Measurements from ENCODE around the gene CYTH1. TPM values are rescaled to one million over a fixed set of nuclear protein-coding genes. Genes with fewer than 3 reads are reported as not detected.

The CYTH1 gene
- total RNA-seq, 1 experiment from 2014 or later: 29.6 TPM

DNA sequence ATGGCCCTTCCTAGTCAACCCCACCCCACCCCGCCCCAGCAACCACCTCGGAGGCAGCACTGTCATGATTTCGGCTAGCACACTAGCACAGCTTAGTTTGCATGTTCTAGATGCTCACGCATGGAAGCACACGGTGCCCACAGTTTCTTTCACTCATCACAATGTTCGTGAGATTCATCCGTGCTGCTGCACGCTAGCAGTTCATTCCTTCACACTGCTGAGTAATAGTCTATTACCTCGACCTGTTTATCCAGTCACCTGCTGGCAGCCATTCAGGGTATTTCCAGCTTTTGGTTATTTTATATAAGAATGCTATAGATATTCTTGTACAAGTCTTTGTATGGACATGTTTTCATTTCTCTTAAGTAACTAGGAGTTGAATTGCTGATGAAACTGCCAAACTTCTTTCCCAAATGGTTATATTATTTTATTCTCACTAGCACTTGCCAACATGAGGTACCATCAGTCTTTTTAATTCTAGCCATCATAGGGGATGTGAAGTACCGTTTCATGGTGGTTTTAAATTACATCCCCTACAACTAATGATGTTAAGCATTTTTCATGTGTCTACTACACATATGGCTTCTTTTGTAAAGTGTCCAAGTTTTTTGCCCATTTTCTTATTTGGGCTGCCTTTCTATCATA is 75.7 kb downstream of the CYTH1 start:
- H3K4me3 Mint-ChIP-seq (ENCODE audit: unreplicated experiment): no peak overlapping the region
- BruUV-seq (replicated peaks): no TSS peak
- CTCF ChIA-PET: interaction anchor here (2.5 kb wide), 1 partner anchor 209 kb away, joined by 28 read pairs; no protein-coding TSS in a partner anchor

DNA sequence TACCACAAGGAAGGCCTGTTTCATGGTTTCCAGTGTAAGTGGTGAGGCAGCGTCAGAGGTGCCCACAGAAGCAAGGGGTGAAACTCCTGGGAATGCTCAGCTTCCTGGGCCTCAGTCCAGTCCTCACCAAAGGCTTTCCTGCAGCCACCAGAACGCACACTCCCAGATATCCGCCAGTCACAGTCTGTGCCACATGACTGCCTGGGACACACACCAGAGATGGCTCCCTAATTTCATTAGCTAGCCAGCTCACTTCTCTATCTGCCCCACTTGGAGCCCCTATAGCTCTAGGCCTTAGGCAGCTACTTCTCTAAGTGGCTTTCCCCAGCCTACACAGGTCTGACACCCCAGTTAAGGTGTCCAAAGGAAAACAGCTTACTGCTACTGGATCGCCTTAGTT is 77.0 kb downstream of the CYTH1 start:
- CTCF ChIA-PET: no interaction called here
- H3K27me3 Mint-ChIP-seq (ENCODE audit: insufficient read depth, unreplicated experiment): no peaks in the 10 kb centered on the region
- Histone ChIP-seq H3K4me1 (peaks cover 3% of the 10 kb centered on the region; the same call in 1 of the 2 replicates), H3K36me3 (ENCODE audit: control insufficient read depth, insufficient read depth, low read length) (no peaks in the 10 kb centered on the region), H3K27me3 (replicated peaks; ENCODE audit: control insufficient read depth, insufficient read depth, low read length) (no peaks in the 10 kb centered on the region), H3K4me3 (ENCODE audit: low read depth, low read length) (no peak overlapping the region), H3K9me3 (no peaks in the 10 kb centered on the region)
- H3K36me3 Mint-ChIP-seq (ENCODE audit: insufficient read depth, unreplicated experiment): peaks cover 20% of the 10 kb centered on the region
- intact Hi-C loops (cut with micrococcal nuclease; ENCODE audit: unreplicated experiment): loop anchor here (10.0 kb wide), 1 partner anchor 70 kb away; no protein-coding TSS in a partner anchor
- TF ChIP-seq, protein P1, sequence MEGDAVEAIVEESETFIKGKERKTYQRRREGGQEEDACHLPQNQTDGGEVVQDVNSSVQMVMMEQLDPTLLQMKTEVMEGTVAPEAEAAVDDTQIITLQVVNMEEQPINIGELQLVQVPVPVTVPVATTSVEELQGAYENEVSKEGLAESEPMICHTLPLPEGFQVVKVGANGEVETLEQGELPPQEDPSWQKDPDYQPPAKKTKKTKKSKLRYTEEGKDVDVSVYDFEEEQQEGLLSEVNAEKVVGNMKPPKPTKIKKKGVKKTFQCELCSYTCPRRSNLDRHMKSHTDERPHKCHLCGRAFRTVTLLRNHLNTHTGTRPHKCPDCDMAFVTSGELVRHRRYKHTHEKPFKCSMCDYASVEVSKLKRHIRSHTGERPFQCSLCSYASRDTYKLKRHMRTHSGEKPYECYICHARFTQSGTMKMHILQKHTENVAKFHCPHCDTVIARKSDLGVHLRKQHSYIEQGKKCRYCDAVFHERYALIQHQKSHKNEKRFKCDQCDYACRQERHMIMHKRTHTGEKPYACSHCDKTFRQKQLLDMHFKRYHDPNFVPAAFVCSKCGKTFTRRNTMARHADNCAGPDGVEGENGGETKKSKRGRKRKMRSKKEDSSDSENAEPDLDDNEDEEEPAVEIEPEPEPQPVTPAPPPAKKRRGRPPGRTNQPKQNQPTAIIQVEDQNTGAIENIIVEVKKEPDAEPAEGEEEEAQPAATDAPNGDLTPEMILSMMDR (IDR thresholded peaks at IDR 0.05; ENCODE audit: insufficient read depth in 1 of 2, low read depth in 1 of 2, low read length in 1 of 2, severe bottlenecking in 1 of 2, unreplicated experiment in 1 of 2): no peak
- no TSS peak for BruUV-seq (replicated peaks)
- H3K27ac Mint-ChIP-seq (ENCODE audit: unreplicated experiment): no peak overlapping the region
- POLR2A ChIA-PET: no interaction called here
- H3K4me1 Mint-ChIP-seq (ENCODE audit: low read depth, unreplicated experiment): no peaks in the 10 kb centered on the region
- no peak for DNase-seq
- no peak overlapping the region for H3K4me3 Mint-ChIP-seq (ENCODE audit: unreplicated experiment)
- H3K9me3 Mint-ChIP-seq (ENCODE audit: unreplicated experiment): no peaks in the 10 kb centered on the region

More for the DNA sequence above, 75.7 kb downstream of the CYTH1 start:
- no peak for DNase-seq
- TF ChIP-seq, protein P1 (IDR thresholded peaks at IDR 0.05; ENCODE audit: insufficient read depth in 1 of 2, low read depth in 1 of 2, low read length in 1 of 2, severe bottlenecking in 1 of 2, unreplicated experiment in 1 of 2): no peak
- H3K27me3 Mint-ChIP-seq (ENCODE audit: insufficient read depth, unreplicated experiment): no peaks in the 10 kb centered on the region
- POLR2A ChIA-PET: no interaction called here
- no peaks in the 10 kb centered on the region for H3K9me3 Mint-ChIP-seq (ENCODE audit: unreplicated experiment)
- no peak overlapping the region for H3K4me3 ChIP-seq (ENCODE audit: low read depth, low read length)
- intact Hi-C loops (cut with micrococcal nuclease; ENCODE audit: unreplicated experiment): loop anchor here (10.0 kb wide), 1 partner anchor 72 kb away; no protein-coding TSS in a partner anchor
- no peaks in the 10 kb centered on the region for H3K27me3 ChIP-seq (replicated peaks; ENCODE audit: control insufficient read depth, insufficient read depth, low read length)
- H3K36me3 Mint-ChIP-seq (ENCODE audit: insufficient read depth, unreplicated experiment): peaks cover 13% of the 10 kb centered on the region
- peaks cover 3% of the 10 kb centered on the region; the same call in 1 of the 2 replicates for H3K4me1 ChIP-seq
- no peaks in the 10 kb centered on the region for H3K9me3 ChIP-seq
- no peak overlapping the region for H3K27ac Mint-ChIP-seq (ENCODE audit: unreplicated experiment)
- no peaks in the 10 kb centered on the region for H3K36me3 ChIP-seq (ENCODE audit: control insufficient read depth, insufficient read depth, low read length)
- no peaks in the 10 kb centered on the region for H3K4me1 Mint-ChIP-seq (ENCODE audit: low read depth, unreplicated experiment)

DNA sequence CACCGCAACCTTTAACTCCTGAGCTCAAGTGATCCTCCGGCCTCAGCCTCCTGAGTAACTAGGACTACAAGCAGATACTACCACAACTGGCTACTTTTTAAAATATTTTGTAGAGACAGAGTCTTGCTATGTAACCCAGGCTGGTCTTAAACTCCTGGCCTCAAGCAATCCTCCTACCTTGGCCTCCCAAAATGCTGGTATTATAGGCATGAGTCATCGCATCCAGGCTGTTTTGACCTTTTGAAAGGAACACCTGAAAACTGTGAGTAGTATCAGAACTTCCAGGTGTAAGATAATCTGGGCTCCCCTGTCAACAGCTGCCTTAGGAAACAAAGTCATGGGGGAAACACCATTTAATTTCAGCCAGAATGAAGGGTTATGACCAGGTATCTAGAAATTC is 77.5 kb downstream of the CYTH1 start:
- intact Hi-C loops (cut with micrococcal nuclease; ENCODE audit: unreplicated experiment): loop anchor here (10.0 kb wide), 1 partner anchor 70 kb away; no protein-coding TSS in a partner anchor
- no peaks in the 10 kb centered on the region for H3K4me1 Mint-ChIP-seq (ENCODE audit: low read depth, unreplicated experiment)
- no peak overlapping the region for H3K4me3 Mint-ChIP-seq (ENCODE audit: unreplicated experiment)
- Histone ChIP-seq H3K4me1 (peaks cover 3% of the 10 kb centered on the region; the same call in 1 of the 2 replicates), H3K4me3 (ENCODE audit: low read depth, low read length) (no peak overlapping the region), H3K9me3 (no peaks in the 10 kb centered on the region), H3K36me3 (ENCODE audit: control insufficient read depth, insufficient read depth, low read length) (no peaks in the 10 kb centered on the region), H3K27me3 (replicated peaks; ENCODE audit: control insufficient read depth, insufficient read depth, low read length) (no peaks in the 10 kb centered on the region)
- ChIA-PET POLR2A (interaction anchor here (0.6 kb wide), 1 partner anchor 218 kb away, joined by 10 read pairs; no protein-coding TSS in a partner anchor), CTCF (no interaction called here)
- peaks cover 20% of the 10 kb centered on the region for H3K36me3 Mint-ChIP-seq (ENCODE audit: insufficient read depth, unreplicated experiment)
- no TSS peak for BruUV-seq (replicated peaks)
- TF ChIP-seq, protein P1 (IDR thresholded peaks at IDR 0.05; ENCODE audit: insufficient read depth in 1 of 2, low read depth in 1 of 2, low read length in 1 of 2, severe bottlenecking in 1 of 2, unreplicated experiment in 1 of 2): no peak
- H3K9me3 Mint-ChIP-seq (ENCODE audit: unreplicated experiment): no peaks in the 10 kb centered on the region
- no peaks in the 10 kb centered on the region for H3K27me3 Mint-ChIP-seq (ENCODE audit: insufficient read depth, unreplicated experiment)
- no peak overlapping the region for H3K27ac Mint-ChIP-seq (ENCODE audit: unreplicated experiment)
- no peak for DNase-seq
